NCI-H446 (cell line): ENCODE results near the gene THSD7B.

Source experiments
- DNase-seq, 2 experiments: peaks; one replicate each; lab custom pipeline; 2025; lab: John Stamatoyannopoulos, UW

The THSD7B gene

DNA sequence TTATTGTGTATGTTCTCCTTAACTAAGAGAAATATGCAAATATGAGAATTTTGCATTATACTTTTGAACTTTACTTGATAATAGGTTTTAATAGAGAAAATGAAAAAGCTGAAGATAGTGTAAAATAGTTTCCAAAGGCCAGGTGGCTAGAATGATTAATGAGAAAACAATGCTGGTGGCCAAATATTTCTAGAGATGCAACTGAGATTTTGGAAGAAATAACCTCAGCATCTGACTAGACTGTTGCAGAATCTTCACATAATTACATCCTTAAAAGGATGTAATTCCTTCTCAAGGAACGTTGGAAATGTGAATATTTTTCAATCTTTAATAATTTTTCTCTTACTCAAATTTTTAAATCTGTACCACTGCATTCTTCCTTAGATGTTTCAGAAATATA, 434.4 kb downstream of the THSD7B start:
- no peak for DNase-seq

DNA sequence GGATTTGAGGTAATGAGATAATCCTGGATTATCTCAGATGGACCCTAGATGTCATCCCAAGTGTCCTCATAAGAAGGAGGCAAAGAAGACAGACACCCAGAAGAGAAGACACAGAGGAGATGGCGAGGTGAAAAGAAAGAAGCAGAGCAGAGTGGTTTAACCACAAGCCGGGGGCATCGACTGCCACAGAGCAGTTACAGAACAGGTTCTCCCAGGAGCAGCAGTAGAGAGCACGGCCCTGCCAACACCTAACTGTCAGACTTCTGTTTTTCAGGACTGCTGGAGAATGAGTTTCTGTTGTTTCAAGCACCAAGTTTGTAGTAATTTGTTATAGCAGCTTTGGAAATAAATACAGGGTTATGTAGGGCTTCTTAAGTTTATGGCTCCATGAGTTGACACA, 437.0 kb downstream of the THSD7B start:
- no peak for DNase-seq

DNA sequence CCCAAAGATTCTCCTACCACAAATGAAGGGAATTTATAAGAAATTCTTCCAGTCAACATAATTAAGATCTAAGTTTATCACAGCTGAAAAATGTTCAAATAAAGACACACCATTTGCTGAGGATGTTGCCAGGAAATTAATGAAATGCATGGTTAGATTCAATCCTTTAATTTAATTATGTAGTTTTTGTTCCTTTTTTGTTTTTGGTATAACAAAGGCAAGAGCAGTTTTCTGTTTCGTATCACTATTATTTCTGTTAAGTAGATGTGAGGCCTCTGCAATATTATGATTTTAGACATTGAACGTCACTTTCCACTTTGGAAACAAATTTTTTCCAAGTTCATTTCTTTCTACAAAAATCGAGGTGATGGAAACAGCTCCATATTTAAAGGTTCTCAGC, 440.0 kb downstream of the THSD7B start:
- DNase-seq: no peak

DNA sequence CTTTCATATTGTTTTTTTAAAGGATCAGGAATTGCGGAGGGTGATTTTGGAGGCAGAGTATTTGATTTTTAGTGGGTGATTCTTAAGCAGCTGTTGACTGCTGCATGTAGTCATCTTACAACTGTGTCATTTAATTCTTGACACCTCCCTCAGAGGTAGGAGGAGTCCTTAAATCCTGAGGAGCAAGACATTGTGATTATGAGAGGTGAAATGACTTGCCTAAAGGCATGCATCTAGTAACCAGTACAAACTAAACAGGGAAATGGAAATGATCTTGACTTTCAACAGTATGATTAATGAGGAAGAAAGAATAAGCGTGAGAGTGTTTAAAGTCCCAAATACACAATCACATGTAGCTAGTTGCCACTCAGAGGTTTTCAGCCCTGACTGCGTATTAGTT, 440.7 kb downstream of the THSD7B start:
- no peak for DNase-seq

DNA sequence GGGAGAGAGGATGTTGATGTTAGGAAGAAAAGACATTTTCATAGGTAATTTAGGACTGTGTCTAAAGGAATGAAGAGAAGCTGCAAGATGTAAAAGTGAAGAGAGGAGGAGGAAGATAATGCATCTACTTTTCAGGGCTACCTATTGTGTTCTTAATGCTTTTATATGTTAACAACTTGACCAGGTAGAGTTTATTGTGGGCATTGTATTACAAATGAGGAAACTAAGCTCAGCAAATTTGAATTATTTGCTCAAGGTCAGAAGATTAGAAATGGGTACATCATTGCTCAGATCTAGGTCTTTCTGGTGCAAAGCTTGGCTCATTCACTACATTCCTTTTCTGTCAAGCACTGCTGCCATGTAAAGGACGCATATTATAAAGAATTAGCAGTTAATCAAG, 441.7 kb downstream of the THSD7B start:
- no peak for DNase-seq

DNA sequence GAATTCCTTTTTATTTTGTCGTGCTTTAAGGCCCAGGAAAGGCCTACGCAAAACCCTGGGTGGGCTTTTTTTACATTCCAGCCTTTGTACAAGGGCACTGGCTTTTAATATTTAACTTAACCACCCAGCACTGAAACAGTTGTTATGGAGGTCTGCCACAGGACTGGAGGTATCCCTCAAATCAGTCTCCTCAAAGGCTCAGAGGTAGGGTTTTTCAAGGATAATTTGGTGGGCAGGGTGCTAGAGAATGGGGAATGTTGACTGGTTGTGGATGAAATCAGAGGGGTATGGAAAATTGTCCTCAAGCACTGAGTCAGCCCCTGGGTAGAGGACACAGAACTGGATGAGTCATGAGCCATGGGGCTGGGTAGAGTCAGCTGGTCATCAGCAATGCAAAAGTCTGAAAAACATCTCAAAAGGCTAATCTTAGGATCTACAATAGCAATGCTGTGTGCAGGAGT, 443.1 kb downstream of the THSD7B start:
- DNase-seq: no peak

DNA sequence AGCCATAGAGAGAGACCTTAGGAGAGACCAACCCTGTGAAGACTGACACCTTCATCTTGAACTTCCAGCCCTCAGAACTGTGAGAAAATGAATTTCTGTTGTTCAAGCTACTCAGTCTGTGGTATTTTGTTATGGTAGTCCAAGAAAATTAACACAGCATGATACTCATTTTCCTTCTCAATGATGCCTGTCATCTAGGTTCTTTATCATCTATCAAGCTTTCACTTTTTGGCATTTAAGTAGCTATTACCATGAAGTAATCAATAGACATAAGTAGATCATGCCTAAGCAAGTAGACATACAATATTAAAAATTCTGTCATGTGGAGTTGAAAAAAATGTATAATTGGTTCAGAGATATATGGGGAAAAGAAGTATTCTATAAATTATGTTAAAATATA, 444.7 kb downstream of the THSD7B start:
- no peak for DNase-seq

DNA sequence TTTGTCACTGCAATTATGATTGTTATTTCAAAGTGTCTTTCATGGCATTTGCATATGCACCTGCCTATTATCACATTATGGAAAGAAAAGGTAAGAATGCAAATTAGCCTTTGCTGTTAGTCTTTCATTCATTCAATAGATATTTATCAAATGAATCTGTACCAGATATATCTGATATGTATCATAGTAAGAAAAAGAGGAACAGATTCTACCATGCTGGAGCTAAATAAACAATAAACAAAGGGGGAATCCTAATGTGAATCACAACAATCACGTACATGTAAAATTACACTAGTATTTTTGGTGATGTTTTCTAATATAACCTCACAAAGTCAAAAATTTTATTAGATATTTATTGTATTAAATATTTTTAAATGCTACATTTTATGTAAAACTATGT, 446.4 kb downstream of the THSD7B start:
- no peak for DNase-seq

DNA sequence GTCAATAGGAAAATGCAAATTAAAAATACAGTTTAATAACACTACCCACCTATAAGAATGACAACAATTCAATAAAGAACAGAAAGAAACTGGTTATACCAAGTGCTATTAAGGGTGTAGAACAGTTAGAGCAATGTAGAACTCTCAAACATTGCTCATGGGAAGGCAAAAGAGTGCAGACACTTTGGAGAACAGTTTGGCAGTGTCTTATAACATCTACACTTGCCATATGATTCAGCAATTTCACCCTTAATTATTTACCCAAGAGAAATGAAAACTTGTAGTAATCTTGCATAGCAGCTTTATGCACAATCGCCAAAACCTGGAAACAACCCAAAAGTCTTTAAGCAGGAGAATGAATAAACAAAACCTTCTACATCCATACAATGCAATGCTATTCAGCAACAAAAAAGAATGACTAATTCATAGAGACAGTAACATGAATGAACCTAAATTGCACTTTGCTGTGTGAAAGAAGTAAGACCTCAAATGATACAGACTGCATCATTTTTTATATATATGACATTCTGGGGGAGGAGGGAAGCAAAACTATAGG, 455.2 kb downstream of the THSD7B start:
- DNase-seq: peak in 1 of 2 experiments; percentile 3

DNA sequence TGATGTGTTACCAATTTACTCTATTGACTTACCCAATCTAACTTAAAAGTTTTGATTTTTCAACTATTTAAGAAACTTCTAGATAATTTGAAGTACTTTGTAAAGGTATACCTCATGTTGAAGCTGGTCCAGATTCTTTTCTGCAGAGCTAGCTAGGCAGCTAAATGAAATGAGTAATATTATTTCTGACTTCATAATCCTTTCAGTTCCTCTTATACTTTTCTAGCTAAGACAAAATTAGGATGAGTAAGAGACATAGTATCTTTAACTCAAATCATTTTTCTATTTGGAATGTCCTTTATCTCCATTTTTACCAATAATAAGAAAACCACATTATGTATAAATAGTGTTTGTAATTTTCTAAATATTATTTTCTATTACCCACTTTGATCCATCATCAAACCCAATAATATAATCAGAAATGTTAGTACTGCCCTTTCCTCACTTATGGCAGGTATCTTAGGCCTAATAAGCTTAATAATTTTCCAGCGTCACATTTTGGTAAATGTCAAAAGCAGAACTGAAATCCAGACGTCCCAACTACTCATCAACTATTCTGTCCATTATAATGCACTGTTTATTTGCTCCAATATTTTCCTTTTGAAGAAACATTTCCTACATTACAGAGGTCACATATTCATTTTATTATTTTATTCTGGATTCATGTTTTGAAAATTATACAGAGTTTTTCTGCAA, 456.6 kb downstream of the THSD7B start:
- no peak for DNase-seq

DNA sequence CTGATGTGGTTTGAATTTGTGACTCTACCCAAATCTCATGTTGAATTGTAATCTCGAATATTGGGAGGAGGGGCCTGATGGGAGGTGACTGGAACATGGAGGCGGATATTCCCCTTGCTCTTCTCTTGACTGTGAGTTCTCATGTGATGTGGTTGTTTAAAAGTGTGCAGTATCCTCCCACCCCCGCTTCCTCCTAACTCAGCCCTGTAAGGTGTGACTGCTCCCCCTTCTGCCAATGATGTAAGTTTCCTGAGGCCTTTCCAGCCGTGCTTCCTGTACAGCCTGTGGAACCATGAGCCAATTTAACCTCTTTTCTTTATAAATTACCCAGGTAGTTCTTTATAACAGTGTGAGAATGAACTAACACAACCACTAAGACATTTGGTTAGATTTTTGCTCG, 458.4 kb downstream of the THSD7B start:
- DNase-seq: no peak

DNA sequence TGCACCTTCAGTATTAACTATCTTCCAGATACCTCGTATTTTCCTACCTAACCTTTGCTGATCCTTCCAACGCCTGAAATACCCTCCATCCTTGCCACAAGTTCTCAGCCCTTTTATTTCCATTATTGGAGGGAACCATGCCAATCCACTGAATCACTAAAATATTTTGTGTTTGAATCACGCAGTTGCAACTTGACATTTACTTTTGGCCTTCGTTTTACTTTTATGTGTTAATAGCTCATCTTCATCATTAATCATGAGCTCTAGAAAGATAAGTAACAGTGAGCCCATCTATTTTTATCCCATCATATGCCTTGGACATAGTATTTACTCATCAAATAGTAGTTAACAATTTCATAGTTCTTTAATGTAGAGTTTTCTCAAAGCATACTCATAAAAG, 463.2 kb downstream of the THSD7B start:
- DNase-seq: no peak

DNA sequence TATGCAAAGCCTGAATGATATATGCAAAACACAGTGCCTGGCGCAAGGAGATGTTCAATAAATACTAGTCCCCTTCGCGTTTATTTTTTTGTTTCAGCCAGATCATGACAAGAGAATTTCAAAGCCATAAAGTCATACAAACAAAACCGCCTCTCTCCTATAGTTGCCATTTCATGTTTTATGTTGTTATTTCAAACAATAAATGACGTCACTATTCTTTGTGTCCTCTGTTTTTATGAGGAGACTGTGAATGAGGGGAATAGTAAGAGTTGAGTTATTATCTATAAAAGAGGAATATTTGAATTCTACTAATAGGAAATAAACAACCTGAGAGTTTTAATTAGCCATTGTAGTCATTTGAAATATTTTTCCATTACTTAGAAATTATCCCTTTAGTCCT, 464.5 kb downstream of the THSD7B start:
- DNase-seq: no peak

DNA sequence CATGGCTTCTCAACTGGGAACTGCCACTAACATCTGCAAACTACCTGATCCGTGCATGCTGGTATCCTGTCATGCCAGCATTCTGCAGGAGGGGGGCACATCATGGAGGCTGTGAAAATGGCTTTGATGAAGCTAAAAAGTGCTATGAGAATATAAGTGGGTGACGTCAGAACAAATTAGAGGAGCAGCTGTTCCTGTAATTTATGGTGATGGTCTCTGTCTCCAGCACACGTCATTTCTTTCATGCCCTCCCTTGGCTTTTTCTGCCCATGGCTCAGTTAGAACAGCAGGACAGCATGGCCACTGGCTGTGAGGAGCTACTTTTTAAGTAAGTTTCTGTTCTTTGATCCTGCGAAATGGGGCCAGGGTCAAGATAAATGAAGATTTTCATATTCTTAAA, 466.3 kb downstream of the THSD7B start:
- no peak for DNase-seq

DNA sequence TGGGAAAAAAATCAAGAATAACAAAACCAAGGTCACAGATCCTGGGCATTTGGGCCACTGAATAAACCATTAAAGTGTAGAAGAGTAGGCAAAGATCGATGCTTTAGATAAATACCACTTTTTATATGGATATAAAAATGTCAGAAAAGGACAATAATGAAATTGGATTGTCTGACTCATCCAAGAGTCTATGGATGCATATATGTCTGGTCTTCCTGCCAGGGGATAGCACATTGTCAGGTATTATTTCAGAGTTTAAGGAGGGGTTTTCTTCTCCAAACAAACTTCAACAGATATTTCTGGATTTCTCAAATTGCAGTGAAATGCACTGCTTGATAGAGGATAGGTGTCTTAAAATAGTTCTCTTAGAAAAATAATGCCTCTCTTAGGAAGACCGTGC, 466.7 kb downstream of the THSD7B start:
- DNase-seq: no peak

DNA sequence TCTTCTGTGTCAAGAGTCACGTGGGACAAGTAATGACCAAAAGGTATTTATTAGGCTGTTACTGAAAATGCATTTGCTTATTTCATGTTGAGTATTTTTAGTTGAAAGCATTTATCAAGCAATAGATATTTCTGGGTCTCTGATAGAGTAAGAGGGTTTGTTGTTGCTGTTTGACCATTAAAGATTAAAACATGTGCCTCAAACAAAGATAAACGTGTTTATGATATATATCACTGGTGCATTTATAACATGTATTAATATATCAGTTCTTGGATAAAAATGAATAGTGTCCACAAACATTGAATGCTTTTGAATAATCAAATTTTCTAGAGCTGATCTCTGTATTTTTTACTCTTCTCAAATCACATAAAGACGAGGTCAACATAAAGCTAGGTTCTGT, 467.7 kb downstream of the THSD7B start:
- no peak for DNase-seq

DNA sequence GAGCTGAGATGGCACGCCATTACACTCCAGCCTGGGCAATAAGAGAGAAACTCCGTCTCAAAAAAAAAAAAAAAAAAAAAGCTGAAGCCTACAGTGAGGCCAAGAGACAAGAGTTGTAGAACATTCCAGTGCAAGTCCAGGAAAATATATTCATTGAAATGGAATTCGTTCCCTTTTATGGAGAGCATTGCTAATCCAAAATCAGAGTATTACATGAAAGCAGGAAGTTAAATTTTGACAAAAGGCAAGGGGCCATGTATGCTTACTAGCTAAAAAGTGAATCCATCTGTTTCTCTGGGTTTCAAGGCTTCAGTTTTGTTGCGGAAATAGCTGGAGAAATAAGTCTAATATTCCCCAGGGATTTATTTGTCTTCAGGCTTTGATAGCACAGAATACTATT, 471.7 kb downstream of the THSD7B start:
- DNase-seq: no peak

DNA sequence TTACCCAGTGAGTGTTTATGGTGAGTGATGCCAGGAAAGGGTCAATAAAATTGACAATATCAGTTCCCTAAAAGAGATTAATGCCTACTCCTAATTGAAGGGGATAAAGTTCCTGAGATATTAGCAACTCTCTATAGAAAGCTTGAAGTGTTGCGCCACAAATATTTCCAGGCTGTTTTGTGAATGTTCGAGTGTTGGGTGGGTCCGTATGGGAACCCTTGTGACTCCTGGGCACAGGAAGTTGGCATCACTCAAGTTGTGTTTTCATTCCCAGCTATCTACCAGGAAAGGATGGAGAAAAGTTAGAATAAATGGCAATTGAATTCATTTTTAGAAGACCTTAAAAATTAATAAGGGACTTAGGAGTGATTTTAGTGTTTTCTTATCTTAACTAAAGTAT, 472.7 kb downstream of the THSD7B start:
- no peak for DNase-seq

DNA sequence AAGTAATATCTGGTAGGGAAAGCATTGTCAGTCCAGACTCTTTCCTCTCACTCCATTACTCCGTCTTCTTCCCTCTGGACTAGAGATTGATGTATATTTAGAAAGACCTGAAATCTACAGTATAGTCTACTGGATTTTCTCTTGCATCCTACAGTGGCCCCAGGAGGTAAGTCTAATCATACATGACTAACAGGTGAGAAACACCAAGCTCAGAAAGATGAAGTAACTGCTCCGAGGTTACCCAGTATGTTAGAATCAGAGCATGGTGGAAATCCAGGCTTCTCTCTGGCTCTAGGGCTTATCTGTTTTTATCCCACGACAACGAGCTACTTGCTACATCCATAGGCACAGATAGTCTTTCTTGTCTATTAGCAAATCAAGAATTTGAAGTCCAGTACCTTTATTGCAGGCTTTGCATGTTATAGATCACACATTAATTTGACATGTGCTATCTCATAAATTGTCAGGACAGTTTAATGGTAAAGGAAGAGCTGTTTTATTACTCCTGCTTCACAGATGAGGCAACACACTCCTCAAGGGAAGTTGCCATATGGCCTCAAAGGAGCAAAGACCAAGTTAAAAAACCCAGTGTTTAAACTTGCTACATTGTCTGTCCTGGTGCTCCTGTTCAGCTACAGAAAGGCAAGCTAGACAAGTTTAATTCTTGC, 484.3 kb downstream of the THSD7B start:
- no peak for DNase-seq

DNA sequence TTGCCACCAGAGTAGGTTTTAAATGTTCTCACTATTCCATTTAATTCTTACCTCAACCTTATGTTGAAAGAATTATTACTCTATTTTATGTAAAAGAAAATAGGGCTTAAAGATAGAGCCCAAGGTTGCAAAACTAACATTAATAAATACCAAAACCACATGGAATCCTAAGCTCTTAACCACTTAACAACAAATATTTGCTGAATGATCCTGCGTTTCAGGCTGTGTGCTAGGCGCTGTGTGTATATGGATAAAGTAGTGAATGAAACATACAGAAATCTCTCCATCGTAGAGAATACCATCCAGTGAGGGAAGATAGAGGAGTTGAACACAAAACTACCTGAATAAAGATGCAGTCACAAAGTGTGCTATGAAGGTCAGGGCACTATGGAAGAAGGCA, 485.1 kb downstream of the THSD7B start:
- no peak for DNase-seq

DNA sequence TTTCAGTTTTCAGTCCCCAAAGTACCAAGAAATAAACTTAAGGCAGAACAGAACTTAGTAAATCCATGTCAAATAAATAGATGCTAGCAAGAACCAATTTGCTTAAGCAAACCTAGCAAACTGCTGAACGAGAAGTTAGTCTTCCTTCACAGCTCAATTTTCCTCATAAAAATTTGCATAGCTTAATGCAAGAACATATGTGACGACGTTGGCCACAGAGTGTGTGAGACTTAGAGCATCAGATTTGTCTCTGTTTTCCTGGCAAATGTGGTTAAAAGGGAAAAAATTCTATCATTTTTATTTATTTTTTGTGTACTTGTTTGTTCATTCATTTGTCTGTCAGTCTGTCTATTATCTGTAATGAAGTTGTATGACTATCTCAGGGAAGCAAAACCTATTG, 485.7 kb downstream of the THSD7B start:
- DNase-seq: no peak

DNA sequence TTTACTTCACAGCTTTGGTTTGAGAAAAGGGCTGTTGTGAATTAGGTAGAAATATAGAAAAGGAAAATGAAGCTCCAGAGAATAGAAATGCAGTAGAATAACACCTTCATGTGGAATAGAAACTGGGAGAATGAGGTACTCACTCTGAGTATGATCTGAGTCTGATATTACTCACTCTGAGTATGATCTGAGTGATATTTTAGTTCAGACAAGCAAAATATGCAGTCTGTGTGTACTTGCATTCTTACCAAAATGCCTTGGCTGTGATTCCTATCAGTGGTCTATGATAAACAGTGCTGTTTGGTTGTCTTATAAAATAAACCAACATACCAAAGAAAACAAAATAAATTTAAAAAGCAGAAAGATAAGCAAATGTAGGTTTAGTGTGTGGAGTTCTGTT, 487.6 kb downstream of the THSD7B start:
- DNase-seq: no peak

DNA sequence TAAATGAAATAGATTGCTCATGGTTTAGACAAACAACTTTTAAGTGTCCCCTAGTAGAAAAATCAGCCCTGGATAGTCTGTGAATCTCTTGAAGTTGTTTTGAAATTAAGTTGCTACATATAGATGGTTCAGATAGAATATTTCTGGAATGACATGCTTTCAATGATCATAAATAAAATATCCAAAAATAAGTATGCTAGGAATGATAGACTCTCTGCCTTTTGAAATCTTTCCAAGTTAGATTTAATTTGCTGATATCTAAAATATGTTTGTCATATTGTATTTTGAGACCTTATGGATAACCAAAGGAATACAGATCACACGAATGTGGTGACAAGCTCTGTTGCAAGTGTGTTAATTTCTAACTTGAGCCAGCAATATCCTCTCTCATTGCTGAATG, 488.7 kb downstream of the THSD7B start:
- DNase-seq: no peak

DNA sequence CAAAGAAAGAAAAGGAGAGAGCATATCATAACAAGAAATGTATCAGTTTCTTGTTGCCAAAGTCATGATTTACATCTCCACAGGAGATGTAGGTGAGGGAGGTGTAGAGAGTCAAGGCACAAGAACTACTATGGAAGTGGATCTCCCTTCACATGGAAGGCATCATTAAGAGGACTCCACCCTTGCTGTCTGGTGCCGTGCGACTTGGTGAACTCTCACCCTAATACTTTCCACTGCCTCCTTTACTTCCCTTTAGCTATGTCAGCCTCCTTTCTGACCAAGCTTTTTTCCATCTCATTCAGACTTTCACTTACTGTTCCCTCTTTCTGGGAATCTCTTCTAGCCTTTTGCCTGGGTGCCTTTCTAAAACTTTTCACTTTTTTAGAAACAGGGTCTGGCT, 490.0 kb downstream of the THSD7B start:
- DNase-seq: no peak
